CD1c-positive myeloid dendritic cell (primary cell): ENCODE measurements around the gene PRKD2.

ENCODE experiments used
- DNase-seq: peaks from one replicate; pipeline ENCODE4 v3.0.0-alpha.2; 2016; ENCODE audit errors: extremely low spot score

PRKD2 gene

DNA sequence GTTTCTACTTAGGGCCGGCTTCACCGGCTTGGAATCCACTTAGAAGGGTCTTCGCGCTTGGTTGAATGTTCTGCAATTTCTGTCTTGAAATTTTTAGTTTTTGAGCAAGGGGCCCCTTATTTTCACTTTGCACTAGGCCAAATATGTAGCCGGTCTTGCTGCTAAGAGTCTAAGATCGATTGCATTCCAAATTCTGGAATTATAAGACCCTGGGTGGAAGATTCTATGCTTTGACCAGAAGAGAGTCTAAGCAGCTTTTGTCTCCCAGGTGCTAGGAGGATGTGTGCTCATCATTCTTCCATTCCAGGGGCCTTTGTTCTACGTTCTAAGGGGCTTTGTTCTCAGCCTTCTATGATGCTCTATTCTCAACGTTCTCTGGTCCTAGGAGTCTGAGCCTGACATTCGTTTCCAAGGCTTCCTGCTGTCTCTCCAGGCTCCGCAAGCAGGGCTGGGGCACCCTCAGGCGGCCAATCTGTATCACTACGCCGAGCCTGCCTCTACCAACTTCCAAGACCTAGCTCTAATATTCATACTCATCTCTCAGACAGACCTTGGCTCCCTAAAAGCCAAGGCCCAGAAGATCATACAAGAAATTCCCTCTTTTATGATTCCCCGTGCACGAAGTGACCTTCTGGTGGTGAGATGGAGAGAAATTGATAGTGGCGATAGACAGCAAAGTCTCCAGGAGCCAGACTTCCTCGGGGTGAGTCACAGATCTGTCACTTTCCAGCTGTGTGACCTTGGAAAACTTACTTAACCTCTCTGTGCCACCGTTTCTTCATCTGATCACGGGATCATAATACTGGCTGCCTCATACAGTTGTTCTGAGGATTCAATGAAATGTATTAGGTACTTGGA, 55.0 kb downstream of the PRKD2 start:
- DNase-seq, result peak; percentile 89

DNA sequence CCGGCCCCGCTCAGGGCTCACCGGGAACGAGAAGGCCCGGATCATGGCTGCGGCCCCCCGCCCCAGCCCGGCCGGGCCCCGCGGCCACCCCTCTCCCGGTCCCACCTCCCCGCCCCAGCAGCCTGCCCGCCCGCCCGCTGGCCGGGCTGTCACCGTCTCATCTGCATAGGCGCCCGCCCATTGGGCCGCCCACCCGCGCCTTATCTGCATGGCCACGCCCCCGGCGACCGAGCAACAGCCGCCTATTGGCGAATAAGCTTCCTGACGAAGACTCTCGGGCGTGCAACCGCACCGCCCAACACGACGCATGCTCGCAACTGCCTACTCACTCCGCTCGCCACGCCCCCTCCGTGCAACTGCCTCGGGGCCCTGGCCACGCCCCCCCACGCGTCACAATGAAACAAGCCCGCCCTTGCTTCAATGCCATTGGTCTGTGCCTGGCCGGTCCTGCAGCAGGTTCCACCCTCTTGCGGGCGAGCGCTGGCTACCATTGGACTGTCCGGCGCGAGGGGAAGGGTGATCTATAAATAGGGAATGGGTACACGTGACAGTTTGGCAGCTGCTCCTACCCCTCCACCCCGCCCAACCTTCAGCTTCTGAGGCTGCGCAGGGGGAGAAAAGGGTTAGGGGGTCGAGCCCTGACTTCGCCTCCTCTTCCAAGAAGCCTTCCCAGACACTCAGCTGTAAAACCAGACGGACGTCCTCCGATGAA, 55.7 kb downstream of the PRKD2 start, which contains the start of gene DACT3:
DACT3 (minus strand) TSS at position 163 of the 712 bp plus-strand sequence; CDS start at position 45, 118 bp downstream.
- DNase-seq, result peak; percentile 100

DNA sequence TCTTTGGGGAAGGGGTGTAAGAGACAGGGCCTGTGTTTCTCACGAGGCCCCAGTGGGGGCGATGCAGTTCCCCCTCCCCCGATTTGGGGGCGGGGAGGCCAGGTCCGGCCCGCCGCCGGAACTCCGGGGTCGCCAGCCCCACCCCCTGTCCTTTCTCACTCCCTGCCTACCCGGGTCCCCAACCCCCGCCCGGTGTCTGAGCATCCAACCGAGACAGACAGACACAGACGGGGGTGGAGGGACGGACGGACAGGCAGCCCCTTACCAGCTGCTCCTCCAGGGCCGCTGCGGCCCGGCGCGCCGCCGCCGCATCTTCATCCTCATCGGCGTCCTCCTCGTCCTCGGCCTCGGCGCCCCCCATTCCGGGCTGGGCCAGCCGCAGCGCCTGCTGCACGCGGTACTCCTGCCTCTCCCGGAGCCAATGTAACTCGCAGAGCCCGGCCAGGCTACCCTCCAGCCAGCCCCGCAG, 56.3 kb downstream of the PRKD2 start:
- no peak for DNase-seq

DNA sequence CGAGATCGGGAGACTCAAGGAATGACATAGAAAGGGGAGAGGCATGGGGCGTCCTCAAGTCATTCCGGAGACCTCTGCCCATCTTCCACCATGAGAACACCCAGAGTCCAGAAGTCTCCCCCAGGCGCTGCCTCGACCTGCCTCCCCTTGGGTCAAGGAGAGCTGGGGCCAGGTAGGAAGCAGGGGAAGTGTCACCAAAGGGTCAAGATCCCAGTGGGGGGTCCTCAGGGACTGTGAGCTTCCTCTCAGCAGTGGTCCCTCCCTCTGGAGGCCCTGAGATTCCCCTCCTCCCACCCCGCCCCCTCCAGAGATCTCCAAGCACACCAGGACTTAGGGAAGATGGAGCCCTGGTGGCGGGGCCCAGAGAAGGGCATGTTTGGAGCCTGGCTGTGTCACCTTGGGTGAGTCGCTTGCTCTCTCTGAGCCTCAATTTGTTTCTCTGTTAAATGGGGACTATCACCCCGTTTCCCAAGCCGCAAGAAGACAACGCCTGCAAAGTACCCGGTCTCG, 56.9 kb downstream of the PRKD2 start:
- peak; percentile 4 for DNase-seq

- peak; percentile 45 for DNase-seq
Measured at GRCh38 chr19:46659151-46660007, 57.5 kb downstream of the PRKD2 start.

DNA sequence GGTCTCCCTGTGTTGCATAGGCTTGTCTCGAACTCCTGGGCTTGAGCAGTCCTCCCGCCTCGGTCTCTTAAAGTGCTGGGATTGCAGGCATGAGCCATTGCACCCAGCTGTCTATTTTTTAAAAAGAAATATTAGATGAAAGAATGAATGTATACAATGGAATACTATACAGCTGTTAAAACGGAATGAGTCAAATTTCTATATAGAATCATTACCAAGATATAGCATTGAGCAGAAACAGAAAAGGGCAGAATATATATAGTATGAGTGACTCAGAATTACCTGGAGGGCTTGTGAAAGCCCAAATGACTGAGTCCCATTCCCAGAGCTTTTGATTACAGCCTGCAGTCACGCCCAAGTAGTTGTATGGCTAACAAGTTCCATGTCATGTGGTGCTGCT, 60.4 kb downstream of the PRKD2 start:
- DNase-seq, result no peak

DNA sequence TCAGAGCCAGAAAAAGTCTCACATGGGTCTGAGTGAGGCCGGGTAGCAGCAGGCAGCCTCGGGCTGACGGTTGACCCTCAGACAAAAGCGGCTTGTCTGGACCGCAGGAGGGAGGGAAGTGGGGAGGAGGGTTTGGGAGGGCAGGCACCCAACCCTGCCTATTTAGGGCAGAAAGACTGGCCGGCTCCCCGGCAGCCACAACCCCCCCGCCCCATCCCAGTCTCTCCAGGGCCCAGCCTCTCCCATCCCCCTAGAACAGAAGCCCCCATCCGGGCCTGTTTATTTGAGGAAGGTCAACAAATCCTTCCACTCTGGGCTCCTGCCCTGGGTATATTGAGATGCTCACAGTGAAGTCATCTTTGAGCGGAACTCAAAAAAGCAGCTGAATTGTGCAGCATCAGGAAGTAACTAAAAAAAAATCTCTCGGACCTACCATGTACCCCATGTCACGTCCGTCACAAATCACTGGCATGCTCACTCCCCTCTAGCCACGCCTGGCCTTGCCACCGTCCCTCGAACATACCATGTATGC, 62.2 kb downstream of the PRKD2 start:
- no peak for DNase-seq

DNA sequence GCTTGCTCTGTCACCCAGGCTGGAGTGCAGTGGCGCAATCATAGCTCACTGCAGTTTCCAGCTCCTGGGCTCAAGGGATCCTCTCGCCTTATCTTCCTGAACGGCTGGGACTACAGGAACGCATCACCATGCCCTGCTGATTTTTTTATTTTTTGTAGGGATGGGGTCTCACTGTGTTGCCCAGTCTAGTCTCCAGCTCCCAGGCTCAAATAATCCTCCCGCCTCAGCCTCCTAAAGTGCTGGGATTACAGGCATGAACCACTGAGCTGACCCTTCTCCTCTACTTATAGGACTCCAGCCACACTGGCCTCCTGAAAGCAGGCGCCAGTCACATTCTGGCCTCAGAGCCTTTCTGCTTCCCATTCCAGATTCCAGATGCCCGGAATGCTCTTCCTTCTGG, 66.5 kb downstream of the PRKD2 start:
- no peak for DNase-seq

DNA sequence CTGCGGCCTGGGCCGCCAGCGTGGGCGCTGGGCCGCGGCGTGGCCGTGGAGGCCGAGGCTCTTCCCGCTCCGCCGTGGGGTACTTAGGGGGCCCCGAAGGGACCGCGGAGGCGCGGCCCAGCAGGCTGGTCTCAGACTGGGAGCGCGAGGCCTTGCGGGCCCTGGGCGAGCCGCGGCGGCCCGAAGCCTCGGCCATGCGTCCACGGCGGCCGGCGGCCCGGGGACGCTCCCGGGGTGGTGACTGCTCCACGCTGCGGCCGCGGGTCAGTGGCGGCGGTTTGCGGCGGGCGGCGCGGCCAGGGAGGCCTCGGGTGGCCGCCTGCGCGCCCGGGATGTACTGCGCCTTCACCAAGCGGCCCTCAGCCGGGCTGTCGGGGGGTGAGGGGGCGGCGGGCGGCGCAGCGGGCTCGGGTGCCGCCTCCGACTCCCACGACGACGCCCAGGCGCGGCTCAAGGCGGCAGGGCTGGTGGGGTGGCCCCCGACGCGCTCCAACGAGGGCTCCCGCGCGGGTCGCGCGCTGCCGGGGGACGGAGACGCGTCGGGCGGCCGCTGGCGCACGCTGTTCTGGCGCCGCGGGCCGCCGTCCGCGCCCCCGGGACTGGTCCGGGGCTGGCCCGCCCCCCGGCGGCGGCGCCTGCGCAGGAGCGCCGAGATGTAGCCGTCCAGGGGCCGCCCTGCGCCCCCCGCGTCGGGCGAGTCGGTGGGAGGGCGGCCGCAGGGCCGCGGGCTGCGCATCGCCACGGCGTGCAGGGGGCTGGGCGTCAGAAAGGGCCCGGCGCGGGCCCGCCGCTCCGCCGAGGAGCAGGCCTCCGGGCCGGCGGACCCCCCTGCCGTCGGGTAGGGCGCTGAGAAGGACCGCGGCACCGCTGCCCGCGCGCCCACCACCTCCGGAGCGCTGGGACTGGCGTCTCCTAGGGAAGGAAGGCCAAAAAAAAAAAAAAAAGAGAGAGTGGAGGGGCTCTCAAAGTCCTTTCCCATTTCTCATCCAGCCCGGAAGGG, 67.7 kb downstream of the PRKD2 start:
- no peak for DNase-seq

GRCh38 chr19:46648060-46648960, 68.6 kb downstream of the PRKD2 start:
- DNase-seq, result peak; percentile 59

GRCh38 chr19:46646402-46646801, 70.5 kb downstream of the PRKD2 start:
- no peak for DNase-seq

DNA sequence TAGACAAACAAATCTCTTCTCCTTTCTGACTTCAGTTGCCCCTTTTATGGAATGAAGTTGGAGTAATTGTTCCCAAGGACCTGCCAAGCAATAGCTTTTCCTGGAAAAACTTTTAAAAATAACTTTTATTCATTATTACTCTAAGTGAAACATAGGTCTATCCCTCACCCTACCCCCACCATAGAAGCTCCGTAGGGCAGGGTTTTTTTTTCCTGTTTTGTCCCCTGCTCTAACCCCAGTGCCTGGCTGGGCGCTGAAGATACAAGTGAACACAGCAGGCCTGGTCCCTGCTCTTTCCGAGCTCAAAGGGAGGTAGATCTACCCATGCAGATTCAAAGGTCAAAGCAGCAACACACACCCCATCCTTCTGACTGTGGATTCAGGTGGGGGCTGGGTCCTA, 72.2 kb downstream of the PRKD2 start:
- no peak for DNase-seq

- DNase-seq, result no peak
Measured at GRCh38 chr19:46640656-46641055, 76.3 kb downstream of the PRKD2 start.

DNA sequence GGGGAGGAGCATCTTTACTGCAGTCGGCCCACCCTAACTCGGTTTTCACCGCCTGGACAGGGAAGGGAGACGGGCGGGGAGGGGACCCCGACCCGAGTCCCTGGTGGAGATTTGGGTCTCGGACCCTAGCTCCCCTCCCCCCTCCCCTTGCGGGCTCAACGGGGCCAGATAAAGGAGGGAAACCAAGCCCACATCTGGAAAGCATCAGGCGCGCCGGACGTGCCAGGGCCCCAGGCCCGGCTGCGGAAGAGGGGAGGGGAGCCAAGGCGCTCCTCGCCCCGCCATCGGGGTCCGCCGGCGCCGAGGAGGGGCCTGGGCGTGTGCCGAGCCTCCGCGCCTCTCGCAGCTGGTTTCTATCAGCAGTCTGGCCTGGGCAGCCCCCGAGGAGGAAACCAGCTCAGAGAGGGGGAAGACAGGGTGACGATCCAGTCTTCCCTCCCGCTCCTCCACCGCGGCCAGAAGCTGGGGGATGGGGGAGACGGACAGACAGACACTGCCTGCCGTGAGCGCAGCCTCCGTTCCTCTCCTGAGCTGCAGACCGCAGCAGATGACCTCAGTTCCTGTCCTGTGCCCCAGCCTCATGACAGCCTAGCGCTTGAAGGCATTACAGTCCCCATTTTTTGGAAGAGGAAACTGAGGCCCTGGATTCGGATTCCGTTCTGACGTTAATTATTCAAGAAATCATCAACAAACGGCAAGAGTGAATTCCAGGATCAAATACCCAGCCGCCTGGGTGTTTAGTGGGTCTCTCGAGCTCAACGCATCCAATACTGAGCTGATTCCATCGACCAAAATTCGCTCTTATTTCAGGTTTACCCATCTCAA, 77.3 kb downstream of the PRKD2 start:
- DNase-seq, result peak; percentile 79

- DNase-seq, result no peak
Measured at GRCh38 chr19:46637224-46637623, 79.7 kb downstream of the PRKD2 start.

DNA sequence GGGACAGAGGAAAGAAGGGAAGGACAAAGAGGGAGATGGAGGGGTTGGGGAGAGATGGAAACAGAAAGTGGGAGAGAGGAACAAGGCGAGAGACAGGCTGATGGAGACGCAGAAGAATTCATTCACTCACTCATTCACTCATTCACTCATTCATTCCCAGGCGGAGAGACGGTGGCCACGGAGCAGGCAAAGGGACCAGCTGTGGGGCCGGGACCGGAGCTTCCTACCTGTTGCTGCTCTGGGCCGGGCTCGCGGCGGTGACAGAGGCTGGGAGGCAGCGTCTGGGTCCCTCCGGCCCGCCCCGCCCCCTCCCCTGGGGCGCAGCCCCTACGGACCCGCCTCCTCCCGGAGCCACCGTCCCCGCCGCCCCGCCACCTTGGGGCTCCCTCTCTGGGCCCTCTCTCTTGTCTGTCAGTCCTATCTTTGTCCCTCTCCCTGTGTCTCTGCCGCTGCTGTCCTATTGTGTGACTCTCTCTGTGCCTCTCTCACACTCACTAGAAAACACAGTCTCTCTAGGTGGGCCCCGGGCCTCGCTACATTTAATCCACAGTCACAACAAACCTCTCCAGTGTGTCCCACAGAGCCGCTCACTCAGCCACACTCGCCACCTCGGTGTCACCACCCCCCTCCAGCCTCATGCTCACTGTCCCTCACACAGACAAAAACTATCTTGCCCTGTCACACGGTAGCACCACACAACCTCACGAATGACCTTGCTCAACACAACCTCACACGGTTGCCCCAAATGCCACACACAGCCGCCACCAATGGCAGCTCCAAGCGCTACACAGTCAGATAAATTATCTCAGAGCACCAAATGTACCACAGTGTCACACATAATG, 80.8 kb downstream of the PRKD2 start, which contains the start of gene GNG8:
GNG8 (minus strand) TSS at position 283 of the 842 bp plus-strand sequence. CDS start 1,520 bp downstream, outside the sequence.
- DNase-seq, result no peak

DNA sequence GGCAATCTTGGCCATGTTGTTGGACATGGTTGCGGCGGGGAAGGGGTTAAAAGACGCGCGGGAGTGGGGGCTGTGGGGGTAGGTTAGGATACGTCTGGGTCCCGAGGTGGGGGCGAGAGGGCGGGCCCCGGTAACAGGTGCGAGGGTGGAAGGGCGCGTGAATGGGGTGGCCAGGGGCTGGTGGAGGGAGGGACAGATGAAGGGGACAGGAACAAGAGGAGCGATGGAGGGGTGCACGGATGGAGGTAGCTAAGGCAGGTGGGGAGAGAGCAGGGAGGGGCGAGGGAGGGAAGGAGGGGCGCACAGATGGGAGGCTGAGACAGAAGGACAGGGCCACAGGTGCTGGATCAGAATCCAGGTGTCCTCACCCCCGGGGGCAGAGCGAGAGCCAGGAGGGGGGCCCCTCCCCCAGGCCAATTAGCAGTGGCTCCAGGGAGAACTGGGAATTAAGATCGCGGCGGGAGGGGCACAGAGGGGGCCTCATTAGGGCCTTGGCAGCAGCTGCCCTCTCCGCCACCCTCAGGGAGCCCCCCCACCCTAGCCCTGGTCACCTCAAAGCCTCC, 82.2 kb downstream of the PRKD2 start:
- no peak for DNase-seq
